ENCODE results near the gene MSH3. TPM values are rescaled to one million over a fixed set of nuclear protein-coding genes. Genes with fewer than 3 reads are reported as not detected.

The MSH3 gene
- polyA plus RNA-seq, 3 donors: 4.5 to 9.9 (median 8.0) TPM

GRCh38 chr5:80752427-80752826 is 98.0 kb downstream of the MSH3 start:
- Mint-ChIP-seq H3K9me3 (peaks cover 0 to 1% (median 0%) of the 10 kb centered on the region in 7 donors), H3K4me1 (peaks cover 19% of the 10 kb centered on the region), H3K4me3 (no peak overlapping the region), H3K27ac (no peak overlapping the region), H3K27me3 (ENCODE audit: low read depth in 3 of 3) (no peaks in the 10 kb centered on the region), H3K36me3 (peaks cover 44 to 50% of the 10 kb centered on the region in 2 donors)
- no peak overlapping the region for H3K9ac ChIP-seq (ENCODE audit: insufficient read depth, low read length, poor library complexity, severe bottlenecking)
- H3K79me2 ChIP-seq (ENCODE audit: insufficient read depth, low read length): no peaks in the 10 kb centered on the region
- H3K27me3 ChIP-seq (ENCODE audit: control insufficient read depth in 2 of 2, insufficient read depth in 2 of 2, low read length in 2 of 2): no peaks in the 10 kb centered on the region
- H3K27ac ChIP-seq (ENCODE audit: low read depth in 1 of 2, low read length in 2 of 2): no peak overlapping the region
- no peaks in the 10 kb centered on the region for H3K9me3 ChIP-seq (replicated peaks in 1 of 2; ENCODE audit: control insufficient read depth in 1 of 2, insufficient read depth in 1 of 2, low read length in 2 of 2)
- intact Hi-C loops (cut with micrococcal nuclease): no loop called here
- no peaks in the 10 kb centered on the region for H4K20me1 ChIP-seq (ENCODE audit: insufficient read depth, low read length)
- no peak overlapping the region for H2AFZ ChIP-seq (ENCODE audit: insufficient read depth, low read depth, low read length, poor library complexity, severe bottlenecking)
- no peak for TF ChIP-seq CTCF (IDR thresholded peaks at IDR 0.05)
- no peak overlapping the region for H3K4me2 ChIP-seq (replicated peaks; ENCODE audit: extremely low read depth, low read length, poor library complexity, severe bottlenecking)
- no peak overlapping the region for H3K4me3 ChIP-seq (replicated peaks in 1 of 3; ENCODE audit: low read depth in 2 of 3, low read length in 3 of 3)
- H3K36me3 ChIP-seq (replicated peaks in 1 of 2; ENCODE audit: control insufficient read depth in 1 of 2, insufficient read depth in 2 of 2, low read length in 2 of 2): peaks cover 12 to 43% of the 10 kb centered on the region in 2 donors
- no peak for DNase-seq
- peaks cover 0 to 13% of the 10 kb centered on the region in 2 donors for H3K4me1 ChIP-seq (ENCODE audit: control insufficient read depth in 1 of 2, insufficient read depth in 2 of 2, low read length in 2 of 2)

GRCh38 chr5:80753712-80754111 is 99.3 kb downstream of the MSH3 start:
- intact Hi-C loops (cut with micrococcal nuclease): no loop called here
- no peak overlapping the region for H3K27ac Mint-ChIP-seq
- Histone ChIP-seq H3K79me2 (ENCODE audit: insufficient read depth, low read length) (no peaks in the 10 kb centered on the region), H3K4me1 (ENCODE audit: control insufficient read depth in 1 of 2, insufficient read depth in 2 of 2, low read length in 2 of 2) (peaks cover 0 to 13% of the 10 kb centered on the region in 2 donors), H3K9me3 (replicated peaks in 1 of 2; ENCODE audit: control insufficient read depth in 1 of 2, insufficient read depth in 1 of 2, low read length in 2 of 2) (no peaks in the 10 kb centered on the region), H3K36me3 (replicated peaks in 1 of 2; ENCODE audit: control insufficient read depth in 1 of 2, insufficient read depth in 2 of 2, low read length in 2 of 2) (peaks cover 10 to 39% of the 10 kb centered on the region in 2 donors), H3K27me3 (ENCODE audit: control insufficient read depth in 2 of 2, insufficient read depth in 2 of 2, low read length in 2 of 2) (no peaks in the 10 kb centered on the region), H3K27ac (ENCODE audit: low read depth in 1 of 2, low read length in 2 of 2) (no peak overlapping the region), H2AFZ (ENCODE audit: insufficient read depth, low read depth, low read length, poor library complexity, severe bottlenecking) (no peak overlapping the region), H3K4me2 (replicated peaks; ENCODE audit: extremely low read depth, low read length, poor library complexity, severe bottlenecking) (no peak overlapping the region), H3K4me3 (replicated peaks in 1 of 3; ENCODE audit: low read depth in 2 of 3, low read length in 3 of 3) (no peak overlapping the region), H4K20me1 (ENCODE audit: insufficient read depth, low read length) (no peaks in the 10 kb centered on the region), H3K9ac (ENCODE audit: insufficient read depth, low read length, poor library complexity, severe bottlenecking) (no peak overlapping the region)
- no peak overlapping the region for H3K4me3 Mint-ChIP-seq
- H3K9me3 Mint-ChIP-seq: peaks cover 0 to 1% (median 0%) of the 10 kb centered on the region in 7 donors
- no peaks in the 10 kb centered on the region for H3K27me3 Mint-ChIP-seq (ENCODE audit: low read depth in 3 of 3)
- H3K36me3 Mint-ChIP-seq: peaks cover 41 to 47% of the 10 kb centered on the region in 2 donors
- peaks cover 19% of the 10 kb centered on the region for H3K4me1 Mint-ChIP-seq
- WGBS (ENCODE audit: insufficient coverage): 100% methylated on average over 2 of the region's 4 CpGs
- no peak for TF ChIP-seq CTCF (IDR thresholded peaks at IDR 0.05)
- no peak for DNase-seq
